Body of pancreas (tissue), 4 donors: Measurements from ENCODE around the gene STX17.

Experiments
- CTCF ChIP-seq, 7 experiments: fragments of 450-650 bp in 4 of 7; fragments of 200-600 bp in 3 of 7; sonication (generic) in 3 of 7; IDR thresholded peaks; one replicate each; pipeline ENCODE4 v1.5.1; 2016 to 2019; ENCODE audit warnings: antibody characterized with exemption in 7 of 7
- POLR2A ChIP-seq, 3 donors: fragments of 450-650 bp; IDR thresholded peaks; one replicate each; pipeline ENCODE4 v1.6.1; 2016; ENCODE audit warnings: antibody characterized with exemption in 3 of 3, mild to moderate bottlenecking in 2 of 3

GRCh38 chr9:99866398-99866797 lies 40.1 kb upstream of the STX17 start:
- TF ChIP-seq CTCF (IDR thresholded peaks at IDR 0.05) (no peak), POLR2A (IDR thresholded peaks at IDR 0.05) (no peak)
